Peyer's patch (tissue), 4 donors: Measurements from ENCODE around the gene RAET1G. TPM values are rescaled to one million over a fixed set of nuclear protein-coding genes. Genes with fewer than 3 reads are reported as not detected.
"Not testable (repeated sequence)": the region's sequence is repeated elsewhere in the genome, so short reads cannot be mapped to it uniquely, and the experiment has no call there.

Experiments used
- DNase-seq, 3 donors: peaks; one replicate each; pipeline ENCODE4 v3.0.0-alpha.2; 2017 to 2019
- H3K27ac ChIP-seq, 4 donors: fragments of 200-600 bp; sonication (generic); one replicate each; pipeline ENCODE4 v1.5.1; 2016 to 2019
- H3K27me3 ChIP-seq, 2 donors: fragments of 200-600 bp; sonication (generic); one replicate each; pipeline ENCODE4 v1.5.1; 2019
- H3K36me3 ChIP-seq, 3 donors: fragments of 200-600 bp; sonication (generic); one replicate each; pipeline ENCODE4 v1.5.1; 2016 to 2019
- H3K4me1 ChIP-seq, 4 donors: fragments of 200-600 bp; sonication (generic); one replicate each; pipeline ENCODE4 v1.5.1; 2016 to 2019
- H3K4me3 ChIP-seq, 4 donors: fragments of 200-600 bp; sonication (generic); 1 replicate in 3 of 4; 2 replicates in 1 of 4; pipeline ENCODE4 v1.5.1; 2016 to 2019; ENCODE audit warnings: mild to moderate bottlenecking in 1 of 4
- H3K9me3 ChIP-seq, 4 donors: fragments of 200-600 bp; sonication (generic); one replicate each; pipeline ENCODE4 v1.5.1; 2016 to 2019; ENCODE audit warnings: mild to moderate bottlenecking in 1 of 4
- POLR2A ChIP-seq, 2 donors: fragments of 450-650 bp; IDR thresholded peaks; one replicate each; pipeline ENCODE4 v1.5.1; 2017; ENCODE audit warnings: antibody characterized with exemption in 2 of 2, mild to moderate bottlenecking in 2 of 2, moderate library complexity in 2 of 2
- total RNA-seq, 4 donors: library from RNA; depleted of rRNA; stranded (reverse); fragments of >200 nt; gene quantifications; one replicate each; pipeline ENCODE4 v1.1.0, GENCODE V29; 2016
- TF ChIP-seq, protein P1 (sequence below), 6 experiments: fragments of 450-650 bp in 4 of 6; fragments of 200-600 bp in 2 of 6; sonication (generic) in 1 of 6; IDR thresholded peaks; one replicate each; pipeline ENCODE4 v1.5.1; 2017 to 2019; ENCODE audit warnings: antibody characterized with exemption in 6 of 6, mild to moderate bottlenecking in 3 of 6, moderate library complexity in 1 of 6

The RAET1G gene
- not detected for total RNA-seq

GRCh38 chr6:149922642-149923326 is at the start of gene RAET1G:
Gene RAET1G, minus strand, starts transcription at chr6:149923121. Its CDS starts 111 bp downstream, at chr6:149923010.
- Histone ChIP-seq H3K9me3 (no peaks in the 10 kb centered on the region), H3K27ac (no peak within 1 kb of the TSS), H3K4me1 (peaks cover 3 to 12% (median 9%) of the 10 kb centered on the region in 4 donors), H3K36me3 (no peaks in the 10 kb centered on the region), H3K4me3 (peak within 1 kb of the TSS; percentile 24 to 59 (median 47)), H3K27me3 (no peaks in the 10 kb centered on the region)
- DNase-seq = peak; percentile 70 to 91 (median 81)
- TF ChIP-seq, protein P1, sequence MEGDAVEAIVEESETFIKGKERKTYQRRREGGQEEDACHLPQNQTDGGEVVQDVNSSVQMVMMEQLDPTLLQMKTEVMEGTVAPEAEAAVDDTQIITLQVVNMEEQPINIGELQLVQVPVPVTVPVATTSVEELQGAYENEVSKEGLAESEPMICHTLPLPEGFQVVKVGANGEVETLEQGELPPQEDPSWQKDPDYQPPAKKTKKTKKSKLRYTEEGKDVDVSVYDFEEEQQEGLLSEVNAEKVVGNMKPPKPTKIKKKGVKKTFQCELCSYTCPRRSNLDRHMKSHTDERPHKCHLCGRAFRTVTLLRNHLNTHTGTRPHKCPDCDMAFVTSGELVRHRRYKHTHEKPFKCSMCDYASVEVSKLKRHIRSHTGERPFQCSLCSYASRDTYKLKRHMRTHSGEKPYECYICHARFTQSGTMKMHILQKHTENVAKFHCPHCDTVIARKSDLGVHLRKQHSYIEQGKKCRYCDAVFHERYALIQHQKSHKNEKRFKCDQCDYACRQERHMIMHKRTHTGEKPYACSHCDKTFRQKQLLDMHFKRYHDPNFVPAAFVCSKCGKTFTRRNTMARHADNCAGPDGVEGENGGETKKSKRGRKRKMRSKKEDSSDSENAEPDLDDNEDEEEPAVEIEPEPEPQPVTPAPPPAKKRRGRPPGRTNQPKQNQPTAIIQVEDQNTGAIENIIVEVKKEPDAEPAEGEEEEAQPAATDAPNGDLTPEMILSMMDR (IDR thresholded peaks at IDR 0.05) = no peak
- no peak for TF ChIP-seq POLR2A (IDR thresholded peaks at IDR 0.05)

DNA sequence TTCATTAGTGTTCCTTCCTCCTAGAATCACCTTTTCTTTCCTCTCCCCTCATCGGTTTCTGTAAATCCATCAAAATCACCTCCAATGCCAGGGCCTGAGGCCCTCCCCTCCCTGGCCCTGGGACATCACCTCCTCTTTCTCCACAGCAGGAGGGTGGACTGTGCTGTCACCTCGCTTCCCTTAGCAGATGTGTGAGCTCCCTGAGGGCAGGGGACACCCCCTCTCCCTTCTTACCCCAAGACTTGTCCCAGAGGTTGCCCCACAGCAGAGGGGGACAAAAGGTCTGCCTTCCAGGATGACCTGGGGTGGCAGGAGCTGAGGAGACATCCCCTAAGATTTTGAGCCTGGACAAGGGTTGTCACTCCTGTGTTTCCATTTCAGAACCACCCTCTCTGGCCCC is 46.7 kb upstream of the RAET1G start:
- Histone ChIP-seq H3K4me3 (no peak overlapping the region), H3K4me1 (peaks cover 0 to 8% (median 6%) of the 10 kb centered on the region in 4 donors), H3K36me3 (no peaks in the 10 kb centered on the region), H3K27ac (no peak overlapping the region), H3K9me3 (peaks cover 0 to under 1% (median 0%) of the 10 kb centered on the region in 4 donors), H3K27me3 (peaks cover 0 to 14% of the 10 kb centered on the region in 2 donors)
- DNase-seq = no peak
- TF ChIP-seq, protein P1 (IDR thresholded peaks at IDR 0.05) = no peak
- no peak for TF ChIP-seq POLR2A (IDR thresholded peaks at IDR 0.05)

DNA sequence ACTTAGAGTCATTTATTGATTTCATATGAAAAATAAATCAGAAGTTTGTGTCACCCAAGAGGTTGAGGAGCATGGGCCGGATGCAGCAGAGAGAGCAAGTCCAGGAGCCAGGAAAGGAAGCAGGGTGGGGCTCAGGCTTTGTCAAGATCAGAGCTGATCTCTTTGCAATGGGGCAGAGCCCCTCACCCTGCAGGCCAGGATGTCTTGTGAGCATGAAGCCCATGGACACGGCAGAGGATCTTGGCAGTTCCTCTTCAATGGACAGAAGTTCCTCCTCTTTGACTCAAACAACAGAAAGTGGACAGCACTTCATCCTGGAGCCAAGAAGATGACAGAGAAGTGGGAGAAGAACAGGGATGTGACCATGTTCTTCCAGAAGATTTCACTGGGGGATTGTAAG is 46.0 kb upstream of the RAET1G start:
- Histone ChIP-seq H3K27me3 (peaks cover 0 to 21% of the 10 kb centered on the region in 2 donors), H3K4me1 (peaks cover 0 to 16% (median 11%) of the 10 kb centered on the region in 4 donors)
- not testable (repeated sequence) for H3K36me3 ChIP-seq, H3K9me3 ChIP-seq, H3K4me3 ChIP-seq, H3K27ac ChIP-seq, DNase-seq

DNA sequence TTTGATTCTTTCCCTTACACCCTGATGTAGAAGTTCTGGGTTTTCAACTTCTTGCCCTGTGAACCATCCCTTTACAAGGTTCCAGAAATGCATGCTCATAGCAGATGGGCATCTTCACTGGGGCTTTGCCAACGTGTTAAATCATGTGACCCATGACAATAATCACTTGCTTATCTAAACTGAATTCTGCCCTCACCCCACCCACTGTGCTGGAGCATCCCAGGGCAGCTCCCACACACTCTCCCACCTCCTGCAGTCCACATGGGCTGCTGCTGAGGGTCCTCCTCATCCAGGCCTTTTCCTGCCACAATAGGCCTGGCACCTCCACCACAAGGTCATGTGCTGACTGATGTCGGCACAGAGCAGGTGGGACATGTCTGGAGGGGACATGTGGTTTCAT is 45.1 kb upstream of the RAET1G start:
- Histone ChIP-seq H3K27me3 (peaks cover 0 to 27% of the 10 kb centered on the region in 2 donors), H3K4me1 (peaks cover 0 to 24% (median 12%) of the 10 kb centered on the region in 4 donors)
- DNase-seq, H3K9me3 ChIP-seq, H3K27ac ChIP-seq, H3K36me3 ChIP-seq, H3K4me3 ChIP-seq: not testable (repeated sequence)

- DNase-seq = no peak
- Histone ChIP-seq H3K27ac (no peak overlapping the region), H3K9me3 (peaks cover 0 to 3% (median 0%) of the 10 kb centered on the region in 4 donors), H3K4me3 (no peak overlapping the region), H3K36me3 (no peaks in the 10 kb centered on the region), H3K4me1 (peaks cover 0 to 26% (median 12%) of the 10 kb centered on the region in 4 donors), H3K27me3 (peaks cover 0 to 31% of the 10 kb centered on the region in 2 donors)
- no peak for TF ChIP-seq POLR2A (IDR thresholded peaks at IDR 0.05)
- TF ChIP-seq, protein P1 (IDR thresholded peaks at IDR 0.05) = no peak
These were observed 44.7 kb upstream of the RAET1G start for GRCh38 chr6:149967591-149967990.

- not testable (repeated sequence) for H3K36me3 ChIP-seq, H3K9me3 ChIP-seq, H3K27ac ChIP-seq, H3K4me3 ChIP-seq, DNase-seq
- Histone ChIP-seq H3K27me3 (peaks cover 0 to 38% of the 10 kb centered on the region in 2 donors), H3K4me1 (peaks cover 0 to 26% (median 12%) of the 10 kb centered on the region in 4 donors)
These were observed 43.4 kb upstream of the RAET1G start for GRCh38 chr6:149966319-149966718.

DNA sequence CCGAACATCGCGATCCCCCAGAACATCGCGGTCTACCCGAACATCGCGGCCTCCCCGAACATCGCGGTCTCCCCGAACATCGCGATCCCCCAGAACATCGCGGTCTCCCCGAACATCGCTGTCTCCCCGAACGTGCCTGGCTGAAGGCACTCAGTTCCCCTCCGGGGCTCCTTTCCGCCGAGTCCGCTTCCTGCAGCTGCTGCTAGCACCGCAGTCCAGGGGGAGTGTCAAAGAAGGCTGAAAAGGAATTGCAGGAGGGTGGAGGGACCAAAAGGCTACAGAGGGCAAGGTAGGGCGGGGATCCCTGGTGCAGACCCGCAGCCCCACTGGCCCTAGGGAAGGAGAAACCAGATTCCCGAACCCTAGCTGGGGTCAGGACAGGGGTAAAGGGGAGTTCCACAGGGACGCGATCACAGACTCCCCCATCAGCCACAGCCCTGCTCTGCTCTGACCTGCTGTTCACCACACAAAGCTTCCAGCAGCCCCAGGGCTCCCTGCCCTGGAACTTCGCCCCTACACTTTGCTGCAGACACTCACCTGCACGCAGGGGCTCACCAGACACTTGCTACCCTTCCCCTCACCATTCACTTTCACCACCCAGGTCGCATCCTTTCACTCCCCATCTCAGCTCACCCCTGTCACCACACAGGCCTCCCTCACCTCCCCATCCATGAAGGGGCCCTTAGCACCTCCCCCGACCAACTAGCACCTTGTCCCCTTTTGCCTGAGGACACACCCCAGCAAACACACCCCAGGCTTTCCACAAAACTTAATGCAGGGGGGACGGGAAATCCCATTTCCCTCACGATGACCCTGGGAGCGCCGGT is 42.5 kb upstream of the RAET1G start:
- Histone ChIP-seq H3K4me1 (peaks cover 0 to 26% (median 12%) of the 10 kb centered on the region in 4 donors), H3K36me3 (no peaks in the 10 kb centered on the region), H3K27ac (no peak overlapping the region), H3K4me3 (peak overlapping the region; percentile 33 to 60 (median 53)), H3K9me3 (peaks cover 0 to 3% (median 0%) of the 10 kb centered on the region in 4 donors), H3K27me3 (peaks cover 0 to 43% of the 10 kb centered on the region in 2 donors)
- DNase-seq = no peak
- TF ChIP-seq, protein P1 (IDR thresholded peaks at IDR 0.05) = no peak
- no peak for TF ChIP-seq POLR2A (IDR thresholded peaks at IDR 0.05)
